NB4 (cell line): Measurements from ENCODE around the gene FOXM1.

Source experiments
- DNase-seq: peaks from one replicate; pipeline ENCODE4 v3.0.0; 2010; ENCODE audit warnings: low read depth
- H3K4me3 ChIP-seq: one replicate; pipeline ENCODE4 v1.5.1; 2011; ENCODE audit warnings: mild to moderate bottlenecking, low read depth, low read length, moderate library complexity
- MAX ChIP-seq: IDR thresholded peaks from 2 replicates; pipeline ENCODE4 v1.6.1; 2011; ENCODE audit warnings: low read depth, low read length
- MYC ChIP-seq: IDR thresholded peaks from 2 replicates; pipeline ENCODE4 v1.6.1; 2011; ENCODE audit warnings: low read depth, low read length
- POLR2A ChIP-seq: IDR thresholded peaks from 2 replicates; pipeline ENCODE4 v1.6.1; 2011; ENCODE audit warnings: mild to moderate bottlenecking; ENCODE audit not compliant: insufficient read length; ENCODE audit errors: extremely low read depth
- TF ChIP-seq, protein P1 (sequence below): IDR thresholded peaks from one replicate; pipeline ENCODE4 v1.5.1; 2012; ENCODE audit warnings: low read depth, low read length

FOXM1 gene

GRCh38 chr12:2858334-2858733, 18.6 kb downstream of the FOXM1 start:
- no peak for TF ChIP-seq MAX
- DNase-seq = no peak
- no peak overlapping the region for H3K4me3 ChIP-seq

GRCh38 chr12:2857576-2857975, 19.4 kb downstream of the FOXM1 start:
- no peak for DNase-seq
- TF ChIP-seq POLR2A = no peak
- TF ChIP-seq, protein P1, sequence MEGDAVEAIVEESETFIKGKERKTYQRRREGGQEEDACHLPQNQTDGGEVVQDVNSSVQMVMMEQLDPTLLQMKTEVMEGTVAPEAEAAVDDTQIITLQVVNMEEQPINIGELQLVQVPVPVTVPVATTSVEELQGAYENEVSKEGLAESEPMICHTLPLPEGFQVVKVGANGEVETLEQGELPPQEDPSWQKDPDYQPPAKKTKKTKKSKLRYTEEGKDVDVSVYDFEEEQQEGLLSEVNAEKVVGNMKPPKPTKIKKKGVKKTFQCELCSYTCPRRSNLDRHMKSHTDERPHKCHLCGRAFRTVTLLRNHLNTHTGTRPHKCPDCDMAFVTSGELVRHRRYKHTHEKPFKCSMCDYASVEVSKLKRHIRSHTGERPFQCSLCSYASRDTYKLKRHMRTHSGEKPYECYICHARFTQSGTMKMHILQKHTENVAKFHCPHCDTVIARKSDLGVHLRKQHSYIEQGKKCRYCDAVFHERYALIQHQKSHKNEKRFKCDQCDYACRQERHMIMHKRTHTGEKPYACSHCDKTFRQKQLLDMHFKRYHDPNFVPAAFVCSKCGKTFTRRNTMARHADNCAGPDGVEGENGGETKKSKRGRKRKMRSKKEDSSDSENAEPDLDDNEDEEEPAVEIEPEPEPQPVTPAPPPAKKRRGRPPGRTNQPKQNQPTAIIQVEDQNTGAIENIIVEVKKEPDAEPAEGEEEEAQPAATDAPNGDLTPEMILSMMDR = no peak
- TF ChIP-seq MYC = no peak
- TF ChIP-seq MAX = no peak
- no peak overlapping the region for H3K4me3 ChIP-seq

GRCh38 chr12:2857021-2857431, 19.9 kb downstream of the FOXM1 start, which contains the start of gene TEX52:
TEX52 (minus strand) TSS chr12:2857039; CDS start chr12:2857026, 13 bp downstream.
- H3K4me3 ChIP-seq = no peak within 1 kb of the TSS
- TF ChIP-seq MYC = no peak
- no peak for TF ChIP-seq MAX
- TF ChIP-seq POLR2A = no peak
- TF ChIP-seq, protein P1 = no peak
- no peak for DNase-seq

- peak; percentile 25 for DNase-seq
- no peak overlapping the region for H3K4me3 ChIP-seq
- no peak for TF ChIP-seq MAX
- TF ChIP-seq, protein P1 = no peak
- TF ChIP-seq MYC = no peak
- no peak for TF ChIP-seq POLR2A
These were observed 20.9 kb downstream of the FOXM1 start for GRCh38 chr12:2856051-2856450.

GRCh38 chr12:2855546-2855945, 21.4 kb downstream of the FOXM1 start:
- H3K4me3 ChIP-seq = no peak overlapping the region
- TF ChIP-seq, protein P1 = no peak
- TF ChIP-seq POLR2A = no peak
- TF ChIP-seq MYC = no peak

GRCh38 chr12:2854669-2855453, 22.1 kb downstream of the FOXM1 start:
- H3K4me3 ChIP-seq = no peak overlapping the region
- no peak for DNase-seq
- TF ChIP-seq, protein P1 = no peak
- TF ChIP-seq MYC (no peak), POLR2A (no peak), MAX (no peak)

More at GRCh38 chr12:2855546-2855945, 21.4 kb downstream of the FOXM1 start:
- DNase-seq = no peak
